Activated CD4-positive, CD25-positive, alpha-beta regulatory T cell treated with anti-CD3 and anti-CD28 coated beads, Interleukin-2, amount 50 U/mL, for 72 hours (primary cell): ENCODE data around the gene RAI2.
"Not testable (repeated sequence)": the region's sequence is repeated elsewhere in the genome, so short reads cannot be mapped to it uniquely, and the experiment has no call there.

ENCODE experiments used
- DNase-seq: peaks from one replicate; pipeline ENCODE4 v3.0.0; 2021

Gene RAI2

DNA sequence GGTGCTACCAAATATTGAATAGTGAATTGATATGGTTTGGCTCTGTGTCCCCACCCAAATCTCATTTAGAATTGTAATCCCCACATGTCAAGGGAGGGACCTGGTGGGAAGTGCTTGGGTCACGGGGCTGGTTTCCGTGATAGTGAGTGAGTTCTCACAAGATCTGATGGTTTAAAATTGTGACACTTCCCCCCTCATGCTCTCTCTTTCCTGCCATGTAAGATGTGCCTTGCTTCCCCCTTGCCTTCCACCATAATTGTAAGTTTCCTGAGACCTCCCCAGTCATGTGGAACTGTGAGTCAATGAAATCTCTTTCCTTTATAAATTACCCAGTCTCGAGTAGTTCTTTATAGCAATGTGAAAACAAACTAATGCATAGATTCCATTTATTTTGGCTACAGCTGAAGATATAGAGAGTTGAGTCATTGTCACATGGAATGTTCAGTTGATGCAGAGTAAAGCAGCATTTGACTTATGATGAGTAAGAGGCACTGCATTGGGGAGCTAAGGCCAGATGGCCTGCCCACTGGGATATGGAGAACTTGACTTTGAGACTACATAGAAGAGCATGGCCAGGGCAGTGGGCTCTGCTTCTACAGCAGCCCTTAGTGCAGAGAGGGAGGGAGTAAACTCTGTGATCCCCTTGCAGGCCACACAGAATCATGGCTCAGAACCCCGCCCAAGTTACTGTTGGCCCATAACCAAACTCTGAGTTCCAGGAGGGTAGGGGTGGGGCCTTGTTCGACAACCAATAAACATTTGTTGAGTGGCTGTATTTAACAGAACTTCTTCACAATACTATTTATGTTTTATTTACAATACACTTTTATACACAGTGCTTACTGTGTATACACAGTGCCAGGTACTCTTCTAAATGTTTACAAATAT is 34.2 kb downstream of the RAI2 start:
- DNase-seq = no peak

DNA sequence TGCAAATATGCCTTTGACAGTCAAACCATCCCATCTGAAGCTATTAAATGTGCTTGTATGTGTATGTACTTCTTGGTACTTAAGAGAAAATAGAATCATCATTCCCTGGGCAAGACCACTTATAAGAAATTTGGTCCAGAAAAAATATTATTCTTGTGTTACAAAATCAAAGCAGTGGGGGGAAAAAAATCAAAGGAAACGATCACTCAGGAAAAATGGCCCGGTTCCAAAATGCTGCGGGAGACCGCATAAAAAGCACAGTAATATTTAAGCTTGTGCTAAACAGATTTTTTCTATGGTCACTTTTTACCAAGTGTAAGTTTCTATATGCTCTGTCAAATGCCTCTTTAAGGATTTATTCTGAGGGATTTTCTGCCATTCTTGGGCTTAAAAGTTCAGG is 36.1 kb downstream of the RAI2 start:
- no peak for DNase-seq

DNA sequence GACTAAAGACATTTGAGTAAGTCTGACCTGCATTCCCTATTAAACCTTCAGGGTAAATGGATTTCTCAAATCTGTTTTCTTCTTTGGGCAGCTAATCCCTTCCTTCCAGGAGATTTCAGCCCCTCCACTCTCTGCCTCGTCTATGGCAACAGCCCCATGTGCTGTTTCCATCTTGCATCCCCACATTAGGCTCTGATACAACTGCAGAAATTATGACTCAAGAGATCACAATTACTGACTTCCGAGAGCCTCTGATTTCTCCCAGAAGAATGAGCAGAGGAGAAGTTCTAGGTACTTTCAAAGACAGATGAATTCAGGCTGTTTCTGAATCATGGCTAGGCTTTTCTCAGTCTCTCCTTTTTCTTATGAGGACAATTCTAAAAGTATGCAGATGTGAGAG is 38.7 kb downstream of the RAI2 start:
- DNase-seq = no peak

DNA sequence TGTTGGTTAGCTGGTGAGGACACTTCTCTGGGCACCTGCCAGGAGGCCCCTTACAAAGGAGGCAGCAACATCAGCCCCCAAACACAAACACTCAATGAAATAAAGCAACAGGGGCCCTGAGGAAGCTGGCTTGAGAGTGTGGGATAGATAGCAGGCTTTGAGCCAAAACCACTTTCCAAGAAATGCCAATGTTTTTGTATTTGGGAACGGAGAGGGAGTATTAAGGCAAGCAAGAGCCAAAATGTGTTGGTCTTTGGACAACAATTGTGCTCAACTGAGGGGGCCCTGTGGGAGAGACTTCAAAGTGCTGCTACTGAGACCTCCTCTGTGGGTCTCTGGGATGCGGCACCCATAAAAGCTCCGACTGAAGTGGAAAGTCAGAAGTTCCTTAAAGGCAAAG is 41.0 kb downstream of the RAI2 start:
- no peak for DNase-seq

GRCh38 chrX:17818726-17819125 is 42.4 kb downstream of the RAI2 start:
- DNase-seq = no peak

GRCh38 chrX:17817251-17817650 is 43.8 kb downstream of the RAI2 start:
- DNase-seq = no peak

DNA sequence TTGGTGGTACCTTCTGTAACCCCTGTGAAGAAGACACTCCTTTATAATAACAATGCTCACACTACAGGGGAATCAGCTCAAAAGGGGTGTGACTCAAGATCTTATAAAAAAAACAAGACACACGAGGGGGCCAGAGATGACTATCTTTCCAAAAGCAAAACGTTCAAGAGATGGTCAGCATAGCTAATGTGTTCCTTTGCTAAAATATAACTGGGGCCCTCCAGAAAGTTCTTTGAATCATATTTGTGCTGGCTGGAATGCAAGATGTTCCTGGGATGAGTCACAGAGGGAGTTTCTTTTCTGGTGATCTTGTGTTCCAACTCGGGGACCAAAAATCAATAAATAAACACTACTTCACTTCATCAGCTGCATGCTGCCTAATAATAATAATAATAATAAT is 46.5 kb downstream of the RAI2 start:
- DNase-seq = no peak

DNA sequence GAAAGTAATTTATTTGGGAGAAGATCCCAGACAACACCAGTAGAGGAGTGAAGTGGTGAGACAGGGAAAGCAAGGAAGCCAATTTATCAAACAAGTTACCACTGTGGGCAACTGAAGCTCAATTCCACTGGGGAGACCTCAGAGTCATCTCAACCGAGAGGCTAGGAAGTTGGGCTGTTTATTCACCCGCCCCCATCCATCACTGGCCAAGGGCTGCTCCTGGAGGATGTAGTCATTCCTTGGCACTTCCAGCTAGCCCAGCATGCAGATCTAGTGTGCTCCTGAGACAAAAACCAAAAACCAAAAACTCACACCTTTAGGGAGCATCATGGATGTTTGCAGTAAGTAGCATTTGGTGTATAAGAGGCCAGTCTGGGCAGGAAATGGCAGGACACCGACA is 47.0 kb downstream of the RAI2 start:
- DNase-seq = no peak

- DNase-seq = no peak
Measured at GRCh38 chrX:17813277-17813676, 47.8 kb downstream of the RAI2 start.

DNA sequence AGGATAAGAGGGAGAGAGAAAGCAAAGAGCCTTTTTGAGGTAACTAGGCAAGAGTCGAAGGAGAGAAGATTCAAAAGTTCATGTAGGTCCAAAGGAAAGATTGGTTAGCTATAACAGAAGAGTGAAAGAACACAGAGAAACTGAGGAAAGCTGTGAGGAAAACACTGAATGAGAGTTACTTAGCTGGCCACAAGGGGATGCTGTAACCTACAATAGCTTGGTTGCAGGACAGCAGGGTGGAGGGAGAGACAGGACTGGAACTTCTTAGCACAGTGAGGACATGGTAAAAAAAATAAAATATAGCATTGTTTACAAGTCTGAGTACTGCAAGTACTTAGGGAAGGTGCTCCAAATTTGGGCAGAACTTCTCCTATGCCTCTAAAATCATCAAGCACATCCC is 48.3 kb downstream of the RAI2 start:
- DNase-seq = no peak

DNA sequence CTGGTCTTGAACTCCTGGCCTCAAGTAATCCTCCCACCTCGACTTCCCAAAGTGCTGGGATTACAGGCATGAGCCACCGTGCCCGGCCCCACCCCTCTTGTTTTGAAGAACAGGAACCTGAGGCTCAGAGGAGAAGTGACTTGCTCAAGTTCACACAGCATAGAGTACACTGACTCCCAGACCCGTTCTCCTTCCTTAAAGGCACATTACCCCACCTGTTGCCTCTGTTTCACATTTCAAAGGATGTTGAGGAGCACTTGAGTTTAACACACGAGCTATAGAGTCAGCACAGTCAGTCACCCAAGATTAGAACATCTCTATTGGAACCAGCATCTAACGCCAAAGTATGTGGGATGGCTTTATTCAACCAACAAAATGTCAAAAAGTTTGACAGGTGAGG is 51.1 kb downstream of the RAI2 start:
- no peak for DNase-seq

DNA sequence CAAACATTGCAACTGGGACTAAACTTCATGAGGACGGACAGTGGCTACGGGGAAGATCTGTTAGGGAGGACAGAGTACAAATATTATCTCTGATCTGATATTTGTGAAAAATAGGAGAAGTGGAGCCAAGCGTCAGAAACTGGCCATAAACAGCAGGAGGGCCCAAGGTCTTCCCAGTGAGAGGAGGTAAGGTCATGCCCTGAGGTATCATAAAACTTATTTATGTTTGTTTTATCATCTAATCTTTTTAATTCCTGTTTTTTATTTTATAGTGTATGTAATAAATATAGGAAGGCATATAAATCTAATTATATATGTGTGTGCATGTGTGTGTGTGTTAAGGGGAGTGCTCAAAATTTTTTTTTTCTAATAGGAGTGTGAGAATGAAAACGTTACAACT is 51.8 kb downstream of the RAI2 start:
- no peak for DNase-seq

- no peak for DNase-seq
Measured at GRCh38 chrX:17805120-17805519, 56.0 kb downstream of the RAI2 start.

DNA sequence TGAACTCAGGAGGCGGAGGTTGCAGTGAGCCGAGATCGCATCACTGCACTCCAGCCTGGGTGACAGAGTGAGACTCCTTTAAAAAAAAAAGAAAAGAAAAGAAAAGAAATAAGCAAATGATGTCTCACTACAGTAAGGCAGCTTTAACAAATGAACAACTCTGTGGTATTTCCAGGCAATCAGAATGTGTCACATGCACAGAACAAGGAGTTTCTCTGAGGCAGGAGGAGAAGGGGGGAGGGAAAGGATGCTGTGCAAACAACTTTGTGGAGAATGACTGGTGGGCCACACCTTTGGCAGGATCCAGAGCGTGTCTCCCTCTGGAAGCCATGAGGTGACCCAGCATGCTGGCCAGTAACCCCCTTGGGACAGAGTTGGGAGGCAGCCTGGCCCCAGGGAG is 57.6 kb downstream of the RAI2 start:
- no peak for DNase-seq

- no peak for DNase-seq
Measured at GRCh38 chrX:17802756-17803155, 58.3 kb downstream of the RAI2 start.

DNA sequence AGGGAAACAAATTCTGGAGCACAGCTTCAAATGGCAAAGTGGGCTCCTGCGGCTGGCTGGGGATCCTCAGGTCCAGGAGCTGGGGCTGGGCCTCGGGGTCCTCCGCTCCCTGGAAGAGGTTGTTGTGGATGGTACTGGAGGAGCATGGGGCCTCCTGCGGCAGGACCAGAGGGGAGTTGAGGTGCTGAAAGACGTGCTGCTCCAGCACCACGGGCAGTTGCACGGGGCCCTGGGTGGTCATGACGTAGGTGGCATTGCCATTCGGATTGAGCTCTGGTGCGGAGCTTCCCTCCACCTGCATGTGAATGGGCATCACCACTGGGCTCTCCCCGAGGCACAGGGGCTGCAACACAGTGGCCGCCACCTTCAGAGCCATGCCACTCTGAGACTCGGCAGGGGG is 59.7 kb downstream of the RAI2 start:
- DNase-seq = no peak

DNA sequence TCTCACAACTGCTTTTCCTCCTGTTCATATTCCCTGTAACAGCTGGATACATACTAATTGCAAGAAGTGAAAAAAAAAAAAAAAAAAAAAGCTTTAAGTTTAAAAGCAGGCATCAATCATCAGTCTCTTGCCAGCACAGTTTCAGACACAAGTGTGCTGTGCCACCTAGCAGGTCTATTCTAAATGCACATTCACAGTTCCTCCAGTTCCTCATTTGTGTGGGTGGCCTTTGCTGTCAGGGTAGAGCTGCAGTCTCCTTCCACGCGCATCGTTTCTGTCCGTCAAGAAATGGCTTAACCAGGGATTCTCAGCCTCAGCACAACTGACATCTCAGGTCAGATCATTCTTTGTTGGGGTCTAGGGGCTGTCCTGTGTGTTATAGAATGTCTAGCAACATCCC is 62.2 kb downstream of the RAI2 start:
- no peak for DNase-seq

GRCh38 chrX:17792826-17793225 is 68.3 kb downstream of the RAI2 start:
- DNase-seq = no peak

- no peak for DNase-seq
Measured at GRCh38 chrX:17788956-17789562, 72.0 kb downstream of the RAI2 start.

DNA sequence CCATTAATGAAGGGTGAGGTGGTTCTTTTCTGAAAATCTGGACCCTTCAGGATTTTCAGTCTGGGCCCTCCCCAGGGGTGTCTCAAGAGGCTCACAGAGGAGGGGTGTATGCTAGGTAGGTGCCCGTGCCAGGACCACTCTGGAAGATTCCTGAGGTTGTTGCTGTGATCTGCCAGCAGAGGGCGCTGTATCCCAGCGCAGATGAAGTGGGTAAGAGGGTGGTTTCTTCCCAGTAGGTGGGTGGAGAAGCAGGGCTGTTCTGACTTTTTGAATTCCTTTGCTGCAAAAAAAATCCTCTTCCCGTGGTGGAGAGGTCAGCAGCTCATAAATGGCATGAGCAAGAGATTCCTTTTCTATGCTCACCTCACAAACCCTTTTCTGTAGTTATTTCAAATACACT is 72.7 kb downstream of the RAI2 start:
- peak; percentile 45 for DNase-seq

DNA sequence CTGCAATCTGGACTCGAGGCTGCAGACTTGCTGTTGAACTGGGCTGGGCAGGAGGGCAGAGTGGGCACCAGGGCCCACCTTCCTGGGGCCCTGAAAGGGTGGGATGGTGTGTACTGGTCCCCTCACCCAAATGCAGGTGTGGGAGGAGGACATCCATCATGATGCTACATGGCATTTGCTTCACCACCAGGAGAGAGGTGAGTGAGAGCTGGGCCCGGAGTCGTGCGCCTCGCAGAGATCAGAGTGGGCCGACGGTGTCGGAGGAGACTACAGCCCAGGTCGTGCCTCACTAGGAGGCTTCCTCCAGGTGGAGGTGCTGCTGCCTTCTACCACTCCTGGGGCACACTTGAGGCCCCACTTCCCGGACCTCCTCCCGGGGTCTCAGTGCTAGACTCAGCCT is 73.5 kb downstream of the RAI2 start:
- DNase-seq = no peak

DNA sequence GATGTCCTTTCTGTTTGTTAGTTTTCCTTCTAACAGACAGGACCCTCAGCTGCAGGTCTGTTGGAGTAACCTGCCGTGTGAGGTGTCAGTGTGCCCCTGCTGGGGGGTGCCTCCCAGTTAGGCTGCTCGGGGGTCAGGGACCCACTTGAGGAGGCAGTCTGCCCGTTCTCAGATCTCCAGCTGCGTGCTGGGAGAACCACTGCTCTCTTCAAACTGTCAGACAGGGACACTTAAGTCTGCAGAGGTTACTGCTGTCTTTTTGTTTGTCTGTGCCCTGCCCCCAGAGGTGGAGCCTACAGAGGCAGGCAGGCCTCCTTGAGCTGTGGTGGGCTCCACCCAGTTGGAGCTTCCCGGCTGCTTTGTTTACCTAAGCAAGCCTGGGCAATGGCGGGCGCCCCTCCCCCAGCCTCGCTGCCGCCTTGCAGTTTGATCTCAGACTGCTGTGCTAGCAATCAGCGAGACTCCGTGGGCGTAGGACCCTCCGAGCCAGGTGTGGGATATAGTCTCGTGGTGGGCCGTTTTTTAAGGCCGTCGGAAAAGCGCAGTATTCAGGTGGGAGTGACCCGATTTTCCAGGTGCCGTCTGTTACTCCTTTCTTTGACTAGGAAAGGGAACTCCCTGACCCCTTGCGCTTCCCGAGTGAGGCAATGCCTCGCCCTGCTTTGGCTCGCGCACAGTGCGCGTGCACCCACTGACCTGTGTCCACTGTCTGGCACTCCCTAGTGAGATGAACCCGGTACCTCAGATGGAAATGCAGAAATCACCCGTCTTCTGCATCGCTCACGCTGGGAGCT is 74.3 kb downstream of the RAI2 start:
- DNase-seq = not testable (repeated sequence)

- DNase-seq = no peak
Measured at GRCh38 chrX:17779434-17779833, 81.7 kb downstream of the RAI2 start.

GRCh38 chrX:17778997-17779396 is 82.1 kb downstream of the RAI2 start:
- no peak for DNase-seq
